Breast epithelium (tissue), 3 donors: ENCODE measurements around the gene OPCML.

Source experiments
- POLR2A ChIP-seq: fragments of 450-650 bp; IDR thresholded peaks from one replicate; pipeline ENCODE4 v1.6.1; 2016; ENCODE audit warnings: antibody characterized with exemption, mild to moderate bottlenecking, moderate library complexity
- TF ChIP-seq, protein P1 (sequence below), 3 donors: fragments of 450-650 bp; IDR thresholded peaks; one replicate each; pipeline ENCODE4 v1.5.1; 2016 to 2017; ENCODE audit warnings: antibody characterized with exemption in 3 of 3, mild to moderate bottlenecking in 3 of 3, moderate library complexity in 3 of 3

DNA sequence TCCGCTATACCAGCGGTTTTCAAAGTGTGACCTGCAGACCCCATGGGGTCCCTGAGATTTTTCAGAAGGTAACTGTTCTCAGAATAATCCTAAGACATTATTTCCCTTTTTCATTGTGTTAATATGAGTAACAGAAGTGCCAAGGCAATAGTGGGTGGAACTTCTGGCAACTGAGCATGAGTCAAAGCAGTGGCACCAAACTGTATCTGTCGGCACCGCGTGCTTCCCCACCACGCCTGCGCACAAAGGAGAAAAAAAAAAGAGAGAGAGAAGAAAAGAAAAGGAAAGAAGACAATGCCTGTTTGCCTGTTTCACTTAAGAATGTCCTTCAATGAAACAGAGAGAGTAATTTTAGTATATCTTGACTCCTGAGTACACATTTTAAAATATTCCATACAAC lies 679.9 kb downstream of the OPCML start:
- TF ChIP-seq, protein P1, sequence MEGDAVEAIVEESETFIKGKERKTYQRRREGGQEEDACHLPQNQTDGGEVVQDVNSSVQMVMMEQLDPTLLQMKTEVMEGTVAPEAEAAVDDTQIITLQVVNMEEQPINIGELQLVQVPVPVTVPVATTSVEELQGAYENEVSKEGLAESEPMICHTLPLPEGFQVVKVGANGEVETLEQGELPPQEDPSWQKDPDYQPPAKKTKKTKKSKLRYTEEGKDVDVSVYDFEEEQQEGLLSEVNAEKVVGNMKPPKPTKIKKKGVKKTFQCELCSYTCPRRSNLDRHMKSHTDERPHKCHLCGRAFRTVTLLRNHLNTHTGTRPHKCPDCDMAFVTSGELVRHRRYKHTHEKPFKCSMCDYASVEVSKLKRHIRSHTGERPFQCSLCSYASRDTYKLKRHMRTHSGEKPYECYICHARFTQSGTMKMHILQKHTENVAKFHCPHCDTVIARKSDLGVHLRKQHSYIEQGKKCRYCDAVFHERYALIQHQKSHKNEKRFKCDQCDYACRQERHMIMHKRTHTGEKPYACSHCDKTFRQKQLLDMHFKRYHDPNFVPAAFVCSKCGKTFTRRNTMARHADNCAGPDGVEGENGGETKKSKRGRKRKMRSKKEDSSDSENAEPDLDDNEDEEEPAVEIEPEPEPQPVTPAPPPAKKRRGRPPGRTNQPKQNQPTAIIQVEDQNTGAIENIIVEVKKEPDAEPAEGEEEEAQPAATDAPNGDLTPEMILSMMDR (IDR thresholded peaks at IDR 0.05): no peak
- TF ChIP-seq POLR2A: no peak
